Psoas muscle (tissue), 8 donors: ENCODE data around the gene METTL23. TPM values are rescaled to one million over a fixed set of nuclear protein-coding genes. Genes with fewer than 3 reads are reported as not detected.

Experiments
- ATAC-seq, 4 donors: fragments of 200-7000 bp; cut with Tn5 transposase; one replicate each; pipeline ENCODE4 v1.9.1; 2020; ENCODE audit warnings: moderate library complexity in 3 of 4, mild to moderate bottlenecking in 2 of 4
- DNase-seq, 2 donors: peaks; one replicate each; pipeline ENCODE4 v3.0.0-alpha.2; 2020
- H3K27ac ChIP-seq: fragments of 200-600 bp; one replicate; pipeline ENCODE4 v1.8.0; 2022
- H3K27me3 ChIP-seq, 3 donors: fragments of 200-600 bp in 1 of 3; one replicate each; pipeline versions ENCODE4 v1.6.1 to v1.8.0; 2013 to 2022; ENCODE audit warnings: low read length in 2 of 3, mild to moderate bottlenecking in 2 of 3, moderate library complexity in 1 of 3; ENCODE audit not compliant: insufficient read depth in 3 of 3
- H3K36me3 ChIP-seq, 2 donors: fragments of 200-600 bp in 1 of 2; one replicate each; pipeline versions ENCODE4 v1.6.1 to v1.8.0; 2013 to 2022; ENCODE audit warnings: low read depth in 1 of 2, mild to moderate bottlenecking in 1 of 2, moderate library complexity in 1 of 2; ENCODE audit not compliant: insufficient read depth in 1 of 2
- H3K4me1 ChIP-seq: fragments of 200-600 bp; one replicate; pipeline ENCODE4 v1.8.0; 2022
- H3K4me3 ChIP-seq: fragments of 200-600 bp; one replicate; pipeline ENCODE4 v1.8.0; 2022; ENCODE audit warnings: mild to moderate bottlenecking
- H3K9me3 ChIP-seq: fragments of 200-600 bp; one replicate; pipeline ENCODE4 v1.8.0; 2022
- CTCF ChIP-seq: fragments of 200-600 bp; IDR thresholded peaks from one replicate; pipeline ENCODE4 v1.8.0; 2022; ENCODE audit warnings: antibody characterized with exemption
- WGBS, 3 donors: extraction: QIAGEN DNeasy Blood & Tissue Kit; methylation state at CpG; one replicate each; pipeline versions ENCODE4 v1.1.6 to v1.1.7; 2013; 5-methylcytosine and 5-hydroxymethylcytosine counted together
- intact Hi-C, 2 donors: fragments of 100-400 bp; cut with DNase I; formaldehyde crosslinking; loops; one replicate each; pipeline versions ENCODE4 v1.11.0 to v1.14.2; 2022
- long read RNA-seq, 2 donors: library from polyadenylated mRNA; unstranded; transcript quantifications; one replicate each; pipeline ENCODE4 v2.0.0, GENCODE V29; 2021
- polyA plus RNA-seq, 3 donors: library from polyadenylated mRNA; stranded (reverse); fragments of 200-250 nt; gene quantifications; one replicate each; pipeline ENCODE4 v1.2.3, GENCODE V29; 2013
- total RNA-seq, 4 donors: library from RNA; stranded (reverse); fragmentation: NEBNext Ultra II Directional in 2 of 4; extraction: Animal tissue kit (Norgen Biotek cat#: 25700) in 2 of 4; gene quantifications; one replicate each; pipeline versions ENCODE4 v1.2.1 to v1.2.4, GENCODE V29; 2021 to 2023
- donor health status: healthy with polysubstance abuse.
- donor health status: DM: no; HTN: no; CAD: no; lungs with moderate emphysema.
- donor health status: Bipolar disorder and iron deficiency.
- donor health status: healthy.
- donor health status: DM: yes; HTN: yes; CAD: no.
- donor health status: DM: no; HTN: no; CAD: no.
- donor health status: DM: no; HTN: no; CAD: no.
- donor health status: DM: yes; HTN: yes; CAD: no.

Gene METTL23
- total RNA-seq (10 to 100 TPM; 19.0 to 27.0 (median 24.3) TPM), polyA plus RNA-seq (10 to 100 TPM; 30.8 to 54.0 (median 36.5) TPM)
- long read RNA-seq, donor 1, transcript METTL23-201 (5 exons, 1,155 nt) = major isoform, 7 of 19 reads
- long read RNA-seq, donor 1, partial matches to known transcripts = 1 of 19 reads
- long read RNA-seq, donor 1, other reads (novel, unspliced or antisense) = 5 of 19 reads
- long read RNA-seq, donor 2, transcript METTL23-204 (4 exons, 904 nt) = major isoform, 5 of 20 reads
- long read RNA-seq, donor 2, partial matches to known transcripts = 2 of 20 reads
- long read RNA-seq, donor 2, other reads (novel, unspliced or antisense) = 6 of 20 reads

GRCh38 chr17:76726776-76727718 is at the start of gene METTL23:
Gene METTL23 (plus strand): TSS chr17:76726839. CDS start chr17:76729711, 2,872 bp downstream.
- H3K27ac ChIP-seq = peak within 1 kb of the TSS; percentile 100
- WGBS, 3 donors = 1 to 2% (median 1%) methylated on average over 61 to 71 of the region's 71 CpGs
- peaks cover 56% of the 10 kb centered on the region for H3K4me1 ChIP-seq
- peaks cover 0 to 59% of the 10 kb centered on the region in 2 donors for H3K36me3 ChIP-seq
- intact Hi-C loops = loop anchor here in 1 of 2 donors (1.0 kb wide), 1 partner anchor 9 kb away; no protein-coding TSS in a partner anchor
- no peaks in the 10 kb centered on the region for H3K9me3 ChIP-seq
- peak within 1 kb of the TSS; percentile 92 for H3K4me3 ChIP-seq
- H3K27me3 ChIP-seq = no peaks in the 10 kb centered on the region
- peak; percentile 52 for TF ChIP-seq CTCF
- DNase-seq (peak; percentile 88 to 93), ATAC-seq (peak; percentile 63 to 71 (median 66))

GRCh38 chr17:76677406-76677805 is 49.2 kb upstream of the METTL23 start:
- intact Hi-C loops = no loop called here
- peaks cover 5% of the 10 kb centered on the region for H3K4me1 ChIP-seq
- no peak overlapping the region for H3K27ac ChIP-seq
- H3K4me3 ChIP-seq = no peak overlapping the region
- DNase-seq (no peak), ATAC-seq (no peak)
- peaks cover 0 to 34% of the 10 kb centered on the region in 2 donors for H3K36me3 ChIP-seq
- no peaks in the 10 kb centered on the region for H3K9me3 ChIP-seq
- H3K27me3 ChIP-seq = no peaks in the 10 kb centered on the region
- 85 to 91% (median 87%) methylated on average over 16 of the region's 16 CpGs for WGBS, 3 donors
- no peak for TF ChIP-seq CTCF

GRCh38 chr17:76678330-76678729 is 48.3 kb upstream of the METTL23 start:
- H3K9me3 ChIP-seq = no peaks in the 10 kb centered on the region
- H3K36me3 ChIP-seq = peaks cover 0 to 43% of the 10 kb centered on the region in 2 donors
- WGBS, 3 donors = 80 to 85% (median 81%) methylated on average over 12 of the region's 12 CpGs
- ATAC-seq (no peak), DNase-seq (no peak)
- no peak for TF ChIP-seq CTCF
- no peaks in the 10 kb centered on the region for H3K27me3 ChIP-seq
- H3K27ac ChIP-seq = no peak overlapping the region
- intact Hi-C loops = no loop called here
- H3K4me3 ChIP-seq = no peak overlapping the region
- H3K4me1 ChIP-seq = no peaks in the 10 kb centered on the region

GRCh38 chr17:76679239-76679638 is 47.4 kb upstream of the METTL23 start:
- DNase-seq (no peak), ATAC-seq (no peak)
- intact Hi-C loops = no loop called here
- Histone ChIP-seq H3K4me1 (no peaks in the 10 kb centered on the region), H3K27ac (no peak overlapping the region), H3K4me3 (no peak overlapping the region), H3K36me3 (peaks cover 0 to 52% of the 10 kb centered on the region in 2 donors), H3K27me3 (no peaks in the 10 kb centered on the region), H3K9me3 (no peaks in the 10 kb centered on the region)
- no peak for TF ChIP-seq CTCF
- 68 to 94% (median 88%) methylated on average over 1 of the region's 1 CpG for WGBS, 3 donors
